Pons (tissue), 1 donor: ENCODE measurements around the gene CARD9.

ENCODE experiments used
- DNase-seq: peaks from one replicate; pipeline ENCODE4 v3.0.0-alpha.2; 2016; ENCODE audit warnings: low spot score

Gene CARD9

GRCh38 chr9:136401173-136401922 is 27.9 kb upstream of the CARD9 start:
- no peak for DNase-seq

GRCh38 chr9:136400038-136400834 is 26.8 kb upstream of the CARD9 start, which contains the start of gene SNAPC4:
TSS of gene SNAPC4 (minus strand) at chr9:136400170. CDS start at chr9:136398428, 1,742 bp downstream.
- DNase-seq = peak; percentile 72

- DNase-seq = no peak
Measured at GRCh38 chr9:136399176-136400037, 25.9 kb upstream of the CARD9 start.

GRCh38 chr9:136398286-136398685 is 24.8 kb upstream of the CARD9 start:
- DNase-seq = no peak

- DNase-seq = no peak
Measured at GRCh38 chr9:136397643-136398042, 24.2 kb upstream of the CARD9 start.

GRCh38 chr9:136396219-136396515 is 22.7 kb upstream of the CARD9 start:
- no peak for DNase-seq

- no peak for DNase-seq
Measured at GRCh38 chr9:136395345-136396218, 22.1 kb upstream of the CARD9 start.

- no peak for DNase-seq
Measured at GRCh38 chr9:136395020-136395340, 21.5 kb upstream of the CARD9 start.

- no peak for DNase-seq
Measured at GRCh38 chr9:136394312-136395019, 21.0 kb upstream of the CARD9 start.

GRCh38 chr9:136393531-136393930 is 20.1 kb upstream of the CARD9 start:
- no peak for DNase-seq

- DNase-seq = no peak
Measured at GRCh38 chr9:136392538-136393449, 19.3 kb upstream of the CARD9 start.

- DNase-seq = no peak
Measured at GRCh38 chr9:136391737-136392537, 18.5 kb upstream of the CARD9 start.

- no peak for DNase-seq
Measured at GRCh38 chr9:136389396-136389795, 15.9 kb upstream of the CARD9 start.

- no peak for DNase-seq
Measured at GRCh38 chr9:136387217-136387616, 13.7 kb upstream of the CARD9 start.

GRCh38 chr9:136386018-136386417 is 12.5 kb upstream of the CARD9 start:
- no peak for DNase-seq

GRCh38 chr9:136385015-136385414 is 11.5 kb upstream of the CARD9 start:
- DNase-seq = no peak

GRCh38 chr9:136383436-136383835 is 10.0 kb upstream of the CARD9 start:
- DNase-seq = no peak

GRCh38 chr9:136381966-136382513 is 8.6 kb upstream of the CARD9 start:
- DNase-seq = no peak

- no peak for DNase-seq
Measured at GRCh38 chr9:136381311-136381710, 7.8 kb upstream of the CARD9 start.
